Right lobe of liver (tissue), 4 donors: ENCODE measurements around the gene ICE1.

Experiments
- POLR2A ChIP-seq: fragments of 450-650 bp; IDR thresholded peaks from one replicate; pipeline ENCODE4 v1.6.1; 2017; ENCODE audit warnings: antibody characterized with exemption, mild to moderate bottlenecking
- TF ChIP-seq, protein P1 (sequence below), 4 donors: fragments of 200-600 bp in 3 of 4; fragments of 450-650 bp in 1 of 4; IDR thresholded peaks; one replicate each; pipeline versions ENCODE4 v1.5.1 to v1.8.0; 2016 to 2022; ENCODE audit warnings: antibody characterized with exemption in 4 of 4, mild to moderate bottlenecking in 2 of 4
- donor health status: DM: no; HTN: no; CAD: no.
- donor health status: DM: no; HTN: no; CAD: no.
- donor health status: DM: no; HTN: yes; CAD: no.

DNA sequence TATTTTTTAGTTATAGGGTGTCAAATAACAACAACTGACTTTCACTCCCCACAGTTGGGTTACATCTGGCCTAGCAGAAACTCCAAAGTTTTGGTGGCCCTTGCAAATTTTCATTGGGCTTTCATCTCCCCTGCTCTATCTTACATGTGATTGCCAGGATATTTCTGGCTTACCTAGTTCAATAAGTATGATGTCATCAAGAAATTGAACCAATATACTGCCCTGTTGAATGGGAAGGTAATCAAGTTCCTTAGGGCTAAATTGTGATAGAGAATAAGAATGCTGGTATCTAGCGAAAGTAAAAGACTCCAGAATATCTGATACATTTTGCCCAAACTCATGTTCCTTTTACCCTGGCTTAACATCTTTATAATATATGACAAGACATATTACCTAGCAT, 17.0 kb upstream of the ICE1 start:
- TF ChIP-seq POLR2A, result no peak
- TF ChIP-seq, protein P1, sequence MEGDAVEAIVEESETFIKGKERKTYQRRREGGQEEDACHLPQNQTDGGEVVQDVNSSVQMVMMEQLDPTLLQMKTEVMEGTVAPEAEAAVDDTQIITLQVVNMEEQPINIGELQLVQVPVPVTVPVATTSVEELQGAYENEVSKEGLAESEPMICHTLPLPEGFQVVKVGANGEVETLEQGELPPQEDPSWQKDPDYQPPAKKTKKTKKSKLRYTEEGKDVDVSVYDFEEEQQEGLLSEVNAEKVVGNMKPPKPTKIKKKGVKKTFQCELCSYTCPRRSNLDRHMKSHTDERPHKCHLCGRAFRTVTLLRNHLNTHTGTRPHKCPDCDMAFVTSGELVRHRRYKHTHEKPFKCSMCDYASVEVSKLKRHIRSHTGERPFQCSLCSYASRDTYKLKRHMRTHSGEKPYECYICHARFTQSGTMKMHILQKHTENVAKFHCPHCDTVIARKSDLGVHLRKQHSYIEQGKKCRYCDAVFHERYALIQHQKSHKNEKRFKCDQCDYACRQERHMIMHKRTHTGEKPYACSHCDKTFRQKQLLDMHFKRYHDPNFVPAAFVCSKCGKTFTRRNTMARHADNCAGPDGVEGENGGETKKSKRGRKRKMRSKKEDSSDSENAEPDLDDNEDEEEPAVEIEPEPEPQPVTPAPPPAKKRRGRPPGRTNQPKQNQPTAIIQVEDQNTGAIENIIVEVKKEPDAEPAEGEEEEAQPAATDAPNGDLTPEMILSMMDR (IDR thresholded peaks at IDR 0.05), result no peak
